Right lobe of liver (tissue), 4 donors: Measurements from ENCODE around the gene DAZAP1.

ENCODE experiments used
- CTCF ChIP-seq, 4 donors: fragments of 200-600 bp in 3 of 4; fragments of 450-650 bp in 1 of 4; IDR thresholded peaks; one replicate each; pipeline versions ENCODE4 v1.5.1 to v1.8.0; 2016 to 2022; ENCODE audit warnings: antibody characterized with exemption in 4 of 4, mild to moderate bottlenecking in 2 of 4
- POLR2A ChIP-seq: fragments of 450-650 bp; IDR thresholded peaks from one replicate; pipeline ENCODE4 v1.6.1; 2017; ENCODE audit warnings: antibody characterized with exemption, mild to moderate bottlenecking
- donor health status: DM: no; HTN: no; CAD: no.
- donor health status: DM: no; HTN: no; CAD: no.
- donor health status: DM: no; HTN: yes; CAD: no.

GRCh38 chr19:1392939-1393530 is 14.4 kb upstream of the DAZAP1 start:
- TF ChIP-seq CTCF (IDR thresholded peaks at IDR 0.05): no peak
- TF ChIP-seq POLR2A: no peak
